ENCODE data around the gene FBN1.

FBN1 gene

GRCh38 chr15:48493763-48494225 lies 151.7 kb downstream of the FBN1 start:
- ChIA-PET CTCF (interaction anchor here (0.6 kb wide), 1 partner anchor 1864 kb away, joined by 3 read pairs; no protein-coding TSS in a partner anchor), POLR2A (ENCODE audit: low non-redundant PET) (no interaction called here)
- no peak for TF ChIP-seq CTCF (conservative IDR thresholded peaks at IDR 0.05; ENCODE audit: low read depth)
- no peak overlapping the region for H3K27ac ChIP-seq
- no peak for DNase-seq (ENCODE audit: low spot score)

DNA sequence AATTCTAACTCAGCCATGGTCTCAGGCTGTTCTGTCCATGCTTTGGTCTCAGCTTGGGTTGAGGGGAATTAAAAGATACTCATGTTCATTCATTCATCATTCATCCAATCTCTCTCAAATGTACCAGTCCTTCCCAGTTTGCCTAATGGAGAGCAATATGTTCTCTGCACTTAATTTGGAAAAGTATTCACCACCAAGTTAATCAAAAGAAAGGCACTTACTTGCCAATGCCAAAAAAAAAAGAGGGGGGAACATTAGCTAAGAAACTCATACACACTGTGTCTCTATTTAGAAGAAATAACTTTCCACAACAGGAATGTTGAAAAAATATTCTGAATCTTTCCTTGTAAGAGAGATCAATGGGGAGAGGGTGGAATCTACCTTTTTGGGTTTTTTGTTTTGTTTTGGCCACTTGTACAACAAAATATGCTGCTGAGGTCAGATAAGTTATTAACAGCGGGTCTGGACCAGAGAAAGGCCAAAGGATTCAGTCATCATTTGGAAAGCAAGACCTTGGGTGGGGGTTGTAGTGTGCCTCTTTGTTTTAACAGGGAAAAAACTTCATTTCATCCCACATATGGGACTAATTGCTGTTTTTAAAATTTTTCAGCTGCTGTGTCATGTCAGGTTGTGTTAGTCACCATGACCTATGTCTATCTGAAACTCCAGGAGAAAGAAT lies 152.3 kb downstream of the FBN1 start:
- ChIA-PET CTCF (interaction anchor here (0.7 kb wide), 1 partner anchor 36 kb away, joined by 4 read pairs; no protein-coding TSS in a partner anchor), POLR2A (ENCODE audit: low non-redundant PET) (no interaction called here)
- peak; percentile 16 for DNase-seq (ENCODE audit: low spot score)
- no peak for TF ChIP-seq CTCF (conservative IDR thresholded peaks at IDR 0.05; ENCODE audit: low read depth)
- no peak overlapping the region for H3K27ac ChIP-seq

DNA sequence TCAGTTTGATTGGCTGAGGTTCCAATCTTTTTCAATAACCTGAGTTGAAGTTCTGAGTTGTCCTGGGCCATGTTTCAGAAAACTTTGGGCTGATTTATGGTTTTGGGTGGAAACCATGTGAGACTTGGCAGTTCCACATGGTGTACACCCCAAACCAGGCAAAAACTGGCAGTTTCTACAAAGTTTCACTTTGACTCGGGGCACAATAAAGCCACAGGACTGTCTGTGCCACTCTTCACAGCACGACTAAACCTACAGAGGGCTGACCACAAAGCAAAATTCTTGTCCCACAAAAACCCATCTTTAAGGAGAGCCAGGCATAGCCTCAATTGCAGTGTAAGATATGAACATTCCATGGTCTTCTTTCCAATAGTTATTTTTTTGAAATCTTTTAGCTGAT lies 159.3 kb downstream of the FBN1 start:
- no peak for TF ChIP-seq CTCF (conservative IDR thresholded peaks at IDR 0.05; ENCODE audit: low read depth)
- no peak overlapping the region for H3K27ac ChIP-seq
- no peak for DNase-seq (ENCODE audit: low spot score)
- CTCF ChIA-PET: no interaction called here
- POLR2A ChIA-PET (ENCODE audit: low non-redundant PET): no interaction called here

GRCh38 chr15:48481802-48482201 lies 163.7 kb downstream of the FBN1 start:
- ChIA-PET CTCF (no interaction called here), POLR2A (ENCODE audit: low non-redundant PET) (no interaction called here)

DNA sequence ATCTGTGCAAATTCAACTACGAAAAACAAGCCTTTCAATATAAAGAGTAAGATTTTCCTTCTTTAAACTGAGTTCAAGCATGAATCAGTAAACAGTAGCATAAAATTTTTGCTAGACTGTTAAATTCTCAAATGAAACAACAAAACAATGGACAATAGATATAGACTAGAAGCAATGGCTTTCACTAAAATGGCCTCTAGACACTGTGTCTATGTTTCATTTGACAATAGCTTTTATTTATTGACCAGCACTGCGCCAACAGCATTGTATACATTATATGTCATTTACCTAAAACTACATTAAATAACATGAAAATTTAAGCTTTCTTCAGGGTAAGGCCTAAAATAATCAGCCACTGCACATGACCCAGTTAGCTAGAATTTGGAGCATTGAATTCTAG lies 165.8 kb downstream of the FBN1 start:
- no peak for TF ChIP-seq CTCF (conservative IDR thresholded peaks at IDR 0.05; ENCODE audit: low read depth)
- no peak for DNase-seq (ENCODE audit: low spot score)
- ChIA-PET CTCF (interaction anchor here (0.5 kb wide), 1 partner anchor 31 kb away, joined by 5 read pairs; no protein-coding TSS in a partner anchor), POLR2A (ENCODE audit: low non-redundant PET) (no interaction called here)
- H3K27ac ChIP-seq: no peak overlapping the region

More at GRCh38 chr15:48481802-48482201, 163.7 kb downstream of the FBN1 start:
- no peak for DNase-seq (ENCODE audit: low spot score)
- no peak for TF ChIP-seq CTCF (conservative IDR thresholded peaks at IDR 0.05; ENCODE audit: low read depth)
- H3K27ac ChIP-seq: no peak overlapping the region

GRCh38 chr15:48478581-48478980 lies 166.9 kb downstream of the FBN1 start:
- ChIA-PET CTCF (no interaction called here), POLR2A (ENCODE audit: low non-redundant PET) (no interaction called here)
- no peak for TF ChIP-seq CTCF (conservative IDR thresholded peaks at IDR 0.05; ENCODE audit: low read depth)
- no peak overlapping the region for H3K27ac ChIP-seq
- DNase-seq (ENCODE audit: low spot score): no peak
